Adrenal gland (tissue), 5 donors: Measurements from ENCODE around the gene CMPK1.

ENCODE experiments used
- CTCF ChIP-seq, 6 experiments: fragments of 450-650 bp in 4 of 6; fragments of 200-600 bp in 2 of 6; sonication (generic) in 1 of 6; IDR thresholded peaks; 1 replicate in 5 of 6; 2 replicates in 1 of 6; pipeline versions ENCODE4 v1.5.1 to v1.8.0; 2016 to 2021; ENCODE audit warnings: antibody characterized with exemption in 6 of 6, mild to moderate bottlenecking in 2 of 6, moderate library complexity in 1 of 6
- POLR2A ChIP-seq, 2 donors: fragments of 450-650 bp; IDR thresholded peaks; one replicate each; pipeline ENCODE4 v1.6.1; 2017; ENCODE audit warnings: antibody characterized with exemption in 2 of 2, mild to moderate bottlenecking in 2 of 2, moderate library complexity in 1 of 2
- donor health status: DM: no; HTN: no; CAD: no.

GRCh38 chr1:47388030-47388890 lies 54.7 kb downstream of the CMPK1 start:
- TF ChIP-seq POLR2A (IDR thresholded peaks at IDR 0.05) (no peak), CTCF (IDR thresholded peaks at IDR 0.05) (no peak)
